PC-9 (cell line): ENCODE results near the gene AKAP12. TPM values are rescaled to one million over a fixed set of nuclear protein-coding genes. Genes with fewer than 3 reads are reported as not detected.

Experiments
- BruUV-seq: library from RNA; stranded (reverse); fragments of 400-500 nt; replicated peaks from 2 replicates; lab custom pipeline; 2021; lab: Mats Ljungman, UMichigan
- CTCF ChIA-PET: fragments of 300-600 bp; sonication (Branson Sonifier 250); formaldehyde crosslinking; loops from one replicate; lab custom pipeline; 2022; ENCODE audit warnings: antibody characterized with exemption; lab: Charles Lee
- POLR2A ChIA-PET: fragments of 300-600 bp; sonication (Branson Sonifier 250); formaldehyde crosslinking; loops from one replicate; lab custom pipeline; 2022; ENCODE audit warnings: antibody characterized with exemption; ENCODE audit not compliant: unreplicated experiment; lab: Charles Lee
- DNase-seq, 2 experiments: peaks; one replicate each; pipeline versions ENCODE4 v3.0.0 to v3.0.0-alpha.2; 2015 to 2022; ENCODE audit warnings: mixed read lengths in 1 of 2
- H2AFZ ChIP-seq: fragments of 200-600 bp; sonication (generic); 2 replicates; pipeline ENCODE4 v1.8.1; 2017; ENCODE audit warnings: antibody characterized with exemption
- H3F3A ChIP-seq: fragments of 200-600 bp; sonication (generic); 2 replicates; pipeline ENCODE4 v1.8.1; 2017; ENCODE audit warnings: antibody characterized with exemption, mild to moderate bottlenecking, low read depth; ENCODE audit not compliant: insufficient read depth
- H3K27ac ChIP-seq: fragments of 200-600 bp; sonication (generic); 2 replicates; pipeline ENCODE4 v1.6.1; 2016; ENCODE audit warnings: mixed run types
- H3K27me3 ChIP-seq: fragments of 200-600 bp; sonication (generic); 2 replicates; pipeline ENCODE4 v1.6.1; 2016; ENCODE audit warnings: low read depth, mixed run types; ENCODE audit not compliant: insufficient read depth
- H3K36me3 ChIP-seq: fragments of 200-600 bp; sonication (generic); 2 replicates; pipeline ENCODE4 v1.6.1; 2016; ENCODE audit warnings: low read depth, mixed run types
- H3K4me1 ChIP-seq: fragments of 200-600 bp; sonication (generic); replicated peaks from 2 replicates; pipeline ENCODE4 v1.6.1; 2016; ENCODE audit warnings: mixed run types; ENCODE audit not compliant: insufficient read depth
- H3K4me2 ChIP-seq: fragments of 200-600 bp; sonication (generic); 2 replicates; pipeline ENCODE4 v1.6.1; 2017; ENCODE audit warnings: mixed run types
- H3K4me3 ChIP-seq: fragments of 200-600 bp; sonication (generic); 2 replicates; pipeline ENCODE4 v1.6.1; 2016; ENCODE audit warnings: mixed run types
- H3K79me2 ChIP-seq: fragments of 200-600 bp; sonication (generic); 2 replicates; pipeline ENCODE4 v1.6.1; 2017; ENCODE audit warnings: low read depth, mixed run types
- H3K9me2 ChIP-seq: fragments of 200-600 bp; sonication (generic); 2 replicates; pipeline ENCODE4 v1.8.1; 2017; ENCODE audit warnings: mild to moderate bottlenecking; ENCODE audit not compliant: insufficient read depth
- H3K9me3 ChIP-seq: fragments of 200-600 bp; sonication (generic); 2 replicates; pipeline ENCODE4 v1.8.1; 2016; ENCODE audit warnings: low read depth; ENCODE audit not compliant: insufficient read depth
- H4K20me1 ChIP-seq: fragments of 200-600 bp; sonication (generic); 2 replicates; pipeline ENCODE4 v1.8.1; 2017; ENCODE audit not compliant: insufficient read depth
- CTCF ChIP-seq: fragments of 200-600 bp; sonication (generic); conservative IDR thresholded peaks from 2 replicates; pipeline ENCODE4 v1.6.1; 2017; ENCODE audit warnings: mixed run types, antibody characterized with exemption, mild to moderate bottlenecking, moderate library complexity
- EZH2 ChIP-seq: fragments of 200-600 bp; sonication (generic); IDR thresholded peaks from 2 replicates; pipeline ENCODE4 v1.8.0; 2017; ENCODE audit warnings: antibody characterized with exemption, low read depth
- intact Hi-C: fragments of 100-400 bp; cut with micrococcal nuclease; formaldehyde crosslinking; loops from one replicate; pipeline ENCODE4 v1.10.0; 2022; ENCODE audit not compliant: unreplicated experiment
- total RNA-seq: library from RNA; stranded (reverse); gene quantifications from 2 replicates; pipeline ENCODE4 v1.2.3, GENCODE V29; 2021

Gene AKAP12
- total RNA-seq, 1 experiment from 2014 or later, result 12.6 TPM

- ChIA-PET POLR2A (no interaction called here), CTCF (no interaction called here)
- Histone ChIP-seq H3K79me2 (no peaks in the 10 kb centered on the region), H3K9me3 (no peaks in the 10 kb centered on the region), H3K4me1 (no peaks in the 10 kb centered on the region), H4K20me1 (no peaks in the 10 kb centered on the region), H3K27me3 (no peaks in the 10 kb centered on the region), H3K27ac (no peak overlapping the region), H3K4me2 (no peak overlapping the region), H2AFZ (no peak overlapping the region), H3K4me3 (no peak overlapping the region), H3K9me2 (no peaks in the 10 kb centered on the region; the same call in 1 of the 2 replicates), H3K36me3 (no peaks in the 10 kb centered on the region), H3F3A (no peaks in the 10 kb centered on the region)
- TF ChIP-seq CTCF (no peak), EZH2 (no peak)
- intact Hi-C loops, result no loop called here
- no TSS peak for BruUV-seq
- no peak for DNase-seq
These were observed 13.8 kb upstream of the AKAP12 start for GRCh38 chr6:151225919-151226318.

DNA sequence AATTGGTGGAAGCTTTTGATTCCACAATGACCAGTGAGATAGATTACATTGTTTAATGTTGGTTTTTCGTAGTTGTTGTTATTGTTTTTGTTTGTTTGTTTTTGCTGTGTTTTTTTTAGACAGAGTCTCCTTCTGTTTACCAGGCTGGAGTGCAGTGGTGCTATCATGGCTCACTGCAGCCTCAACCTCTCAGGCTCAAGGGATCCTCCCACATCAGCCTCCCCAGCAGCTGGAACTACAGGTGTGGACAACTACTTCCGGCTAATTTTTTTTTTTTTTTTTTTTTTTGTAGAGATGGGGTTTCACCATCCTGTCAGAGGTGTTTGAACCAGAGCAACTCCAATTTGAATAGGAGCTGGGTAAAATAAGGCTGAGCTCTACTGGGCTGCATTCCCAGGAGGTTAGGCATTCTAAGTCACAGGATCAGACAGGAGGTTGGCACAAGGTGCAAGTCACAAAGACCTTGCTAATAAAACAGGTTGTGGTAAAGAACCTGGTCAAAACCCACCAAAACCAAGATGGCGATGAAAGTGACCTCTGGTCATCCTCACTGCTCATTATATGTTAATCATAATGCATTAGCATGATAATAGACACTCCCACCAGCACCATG is 10.9 kb upstream of the AKAP12 start:
- intact Hi-C loops, result no loop called here
- Histone ChIP-seq H4K20me1 (no peaks in the 10 kb centered on the region), H3K9me3 (no peaks in the 10 kb centered on the region), H3K4me3 (no peak overlapping the region), H3F3A (no peaks in the 10 kb centered on the region), H3K4me1 (no peaks in the 10 kb centered on the region), H3K36me3 (no peaks in the 10 kb centered on the region), H3K27ac (no peak overlapping the region), H2AFZ (no peak overlapping the region), H3K79me2 (no peaks in the 10 kb centered on the region), H3K27me3 (no peaks in the 10 kb centered on the region), H3K4me2 (no peak overlapping the region), H3K9me2 (no peaks in the 10 kb centered on the region; the same call in 1 of the 2 replicates)
- TF ChIP-seq CTCF (no peak), EZH2 (no peak)
- BruUV-seq, result no TSS peak
- DNase-seq, result no peak
- CTCF ChIA-PET, result no interaction called here
- POLR2A ChIA-PET, result no interaction called here

DNA sequence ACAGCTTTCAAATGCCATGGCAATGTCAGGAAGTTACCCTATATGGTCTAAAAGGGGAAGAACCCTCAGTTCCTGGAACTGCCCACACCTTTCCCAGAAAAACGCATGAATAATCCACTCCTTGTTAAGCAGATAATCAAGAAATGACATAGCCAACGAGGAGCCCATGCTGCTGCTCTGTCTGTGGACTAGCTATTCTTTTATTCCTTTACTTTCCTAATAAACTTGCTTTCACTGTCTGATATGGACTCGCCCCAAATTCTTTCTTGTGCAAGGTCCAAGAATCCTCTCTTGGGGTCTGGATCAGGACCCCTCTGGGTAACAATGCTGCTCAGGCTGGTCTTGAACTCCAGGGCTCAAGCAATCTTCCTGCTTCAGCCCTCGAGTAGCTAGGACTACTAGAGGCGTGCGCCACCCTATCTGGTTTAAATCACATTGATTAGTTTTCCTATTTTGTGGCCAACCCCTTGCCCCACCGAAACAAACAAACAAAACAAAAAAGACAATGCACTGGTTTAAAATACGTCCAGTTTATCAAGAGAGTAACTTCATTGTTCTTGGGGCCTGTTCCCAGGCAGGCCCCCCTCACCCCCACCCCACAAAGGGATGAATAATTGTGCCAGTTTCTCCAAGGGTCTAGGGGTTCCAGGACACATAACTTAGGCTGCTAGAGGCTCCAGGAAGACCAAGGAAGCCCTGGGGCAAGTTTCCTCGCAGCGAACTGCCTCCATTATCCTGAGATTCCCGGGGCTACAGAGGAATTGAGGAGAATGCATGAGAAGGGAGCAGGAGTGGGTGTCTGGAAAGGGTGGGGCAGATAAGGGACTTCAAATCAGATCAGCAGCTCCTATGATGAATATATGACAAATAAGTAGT is 10.1 kb upstream of the AKAP12 start:
- BruUV-seq, result no TSS peak
- no peaks in the 10 kb centered on the region for H3K9me3 ChIP-seq
- no peaks in the 10 kb centered on the region for H3K4me1 ChIP-seq
- intact Hi-C loops, result no loop called here
- ChIA-PET POLR2A (interaction anchor here (0.6 kb wide), 1 partner anchor 177 kb away, joined by 3 read pairs; no protein-coding TSS in a partner anchor), CTCF (no interaction called here)
- H3K4me3 ChIP-seq, result no peak overlapping the region
- no peak overlapping the region for H3K27ac ChIP-seq
- no peak for DNase-seq
- no peak overlapping the region for H3K4me2 ChIP-seq
- no peaks in the 10 kb centered on the region for H4K20me1 ChIP-seq
- no peaks in the 10 kb centered on the region for H3F3A ChIP-seq
- H3K36me3 ChIP-seq, result no peaks in the 10 kb centered on the region
- no peaks in the 10 kb centered on the region; the same call in 1 of the 2 replicates for H3K9me2 ChIP-seq
- H3K27me3 ChIP-seq, result no peaks in the 10 kb centered on the region
- TF ChIP-seq EZH2, result no peak
- no peaks in the 10 kb centered on the region for H3K79me2 ChIP-seq
- no peak overlapping the region for H2AFZ ChIP-seq
